Neutrophil (primary cell): ENCODE results near the gene ANKRD44.

Source experiments
- H3K27ac ChIP-seq: fragments of 200-600 bp; sonication (generic); 2 replicates; pipeline ENCODE4 v1.5.1; 2016; ENCODE audit warnings: mild to moderate bottlenecking, moderate library complexity
- H3K27me3 ChIP-seq: fragments of 200-600 bp; sonication (generic); 2 replicates; pipeline ENCODE4 v1.6.0; 2016; ENCODE audit warnings: mild to moderate bottlenecking
- H3K36me3 ChIP-seq: fragments of 200-600 bp; sonication (generic); 2 replicates; pipeline ENCODE4 v1.5.1; 2017
- H3K4me1 ChIP-seq, 2 experiments: fragments of 200-600 bp in 1 of 2; sonication (generic) in 1 of 2; 1 replicate in 1 of 2; 2 replicates in 1 of 2; pipeline versions ENCODE4 v1.5.1 to v1.6.1; 2013 to 2016; ENCODE audit warnings: low read depth in 1 of 2, low read length in 1 of 2, mild to moderate bottlenecking in 1 of 2, moderate library complexity in 1 of 2; ENCODE audit not compliant: control insufficient read depth in 1 of 2, insufficient read depth in 1 of 2
- H3K4me3 ChIP-seq, 2 experiments: fragments of 200-600 bp in 1 of 2; sonication (generic) in 1 of 2; 1 replicate in 1 of 2; 2 replicates in 1 of 2; pipeline ENCODE4 v1.5.1; 2013 to 2016; ENCODE audit warnings: low read depth in 1 of 2, low read length in 1 of 2, mild to moderate bottlenecking in 1 of 2, moderate library complexity in 1 of 2
- H3K9me3 ChIP-seq: fragments of 200-600 bp; sonication (generic); 2 replicates; pipeline ENCODE4 v1.5.1; 2016
- TF ChIP-seq, protein P1 (sequence below): fragments of 200-600 bp; sonication (generic); IDR thresholded peaks from 2 replicates; pipeline ENCODE4 v1.5.1; 2016; ENCODE audit warnings: antibody characterized with exemption

ANKRD44 gene

DNA sequence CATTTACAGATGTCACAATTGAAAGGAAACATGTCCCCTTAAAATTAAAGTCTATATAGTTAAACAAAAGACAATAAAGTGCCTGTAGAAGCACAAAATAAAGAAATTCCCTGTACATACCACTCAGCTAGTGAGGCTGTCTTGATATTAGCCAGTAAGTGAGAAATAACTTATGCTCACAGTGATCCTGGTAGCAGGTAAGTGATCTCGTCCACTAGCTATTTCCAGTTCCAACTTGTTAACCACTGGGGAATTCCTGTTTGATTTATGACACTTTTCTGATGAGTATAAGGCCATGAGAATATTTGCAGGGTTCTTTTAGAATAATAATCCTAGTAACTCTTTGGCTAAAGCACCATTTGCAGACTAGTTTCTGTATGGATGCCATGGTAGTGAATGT is 256.1 kb downstream of the ANKRD44 start:
- Histone ChIP-seq H3K4me3 (no peak overlapping the region), H3K36me3 (peaks cover 41% of the 10 kb centered on the region), H3K4me1 (no peaks in the 10 kb centered on the region), H3K27ac (no peak overlapping the region), H3K27me3 (no peaks in the 10 kb centered on the region), H3K9me3 (no peaks in the 10 kb centered on the region)
- TF ChIP-seq, protein P1, sequence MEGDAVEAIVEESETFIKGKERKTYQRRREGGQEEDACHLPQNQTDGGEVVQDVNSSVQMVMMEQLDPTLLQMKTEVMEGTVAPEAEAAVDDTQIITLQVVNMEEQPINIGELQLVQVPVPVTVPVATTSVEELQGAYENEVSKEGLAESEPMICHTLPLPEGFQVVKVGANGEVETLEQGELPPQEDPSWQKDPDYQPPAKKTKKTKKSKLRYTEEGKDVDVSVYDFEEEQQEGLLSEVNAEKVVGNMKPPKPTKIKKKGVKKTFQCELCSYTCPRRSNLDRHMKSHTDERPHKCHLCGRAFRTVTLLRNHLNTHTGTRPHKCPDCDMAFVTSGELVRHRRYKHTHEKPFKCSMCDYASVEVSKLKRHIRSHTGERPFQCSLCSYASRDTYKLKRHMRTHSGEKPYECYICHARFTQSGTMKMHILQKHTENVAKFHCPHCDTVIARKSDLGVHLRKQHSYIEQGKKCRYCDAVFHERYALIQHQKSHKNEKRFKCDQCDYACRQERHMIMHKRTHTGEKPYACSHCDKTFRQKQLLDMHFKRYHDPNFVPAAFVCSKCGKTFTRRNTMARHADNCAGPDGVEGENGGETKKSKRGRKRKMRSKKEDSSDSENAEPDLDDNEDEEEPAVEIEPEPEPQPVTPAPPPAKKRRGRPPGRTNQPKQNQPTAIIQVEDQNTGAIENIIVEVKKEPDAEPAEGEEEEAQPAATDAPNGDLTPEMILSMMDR: no peak

DNA sequence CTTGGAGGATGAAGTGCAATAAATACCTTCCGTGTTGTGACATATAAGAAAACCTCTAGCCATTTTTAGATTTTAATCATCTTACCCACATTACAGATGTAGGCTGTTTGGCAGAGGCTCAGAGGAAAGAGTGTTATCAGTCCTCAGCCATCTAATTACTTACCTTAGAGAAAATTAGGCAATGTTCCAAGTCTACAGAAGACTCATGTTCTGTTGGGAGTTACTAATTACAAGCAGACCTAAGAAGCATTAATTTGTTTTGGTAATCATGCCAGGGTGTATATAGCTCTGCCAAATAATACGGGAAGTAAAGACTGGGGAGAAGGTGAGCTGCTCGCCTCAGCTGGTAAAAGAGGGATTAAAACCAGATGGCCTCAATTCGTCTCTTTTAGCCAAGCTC is 258.2 kb downstream of the ANKRD44 start:
- H3K36me3 ChIP-seq: peaks cover 34% of the 10 kb centered on the region
- TF ChIP-seq, protein P1: no peak
- no peaks in the 10 kb centered on the region for H3K27me3 ChIP-seq
- H3K9me3 ChIP-seq: no peaks in the 10 kb centered on the region
- H3K4me1 ChIP-seq: no peaks in the 10 kb centered on the region
- H3K27ac ChIP-seq: no peak overlapping the region
- H3K4me3 ChIP-seq: no peak overlapping the region

DNA sequence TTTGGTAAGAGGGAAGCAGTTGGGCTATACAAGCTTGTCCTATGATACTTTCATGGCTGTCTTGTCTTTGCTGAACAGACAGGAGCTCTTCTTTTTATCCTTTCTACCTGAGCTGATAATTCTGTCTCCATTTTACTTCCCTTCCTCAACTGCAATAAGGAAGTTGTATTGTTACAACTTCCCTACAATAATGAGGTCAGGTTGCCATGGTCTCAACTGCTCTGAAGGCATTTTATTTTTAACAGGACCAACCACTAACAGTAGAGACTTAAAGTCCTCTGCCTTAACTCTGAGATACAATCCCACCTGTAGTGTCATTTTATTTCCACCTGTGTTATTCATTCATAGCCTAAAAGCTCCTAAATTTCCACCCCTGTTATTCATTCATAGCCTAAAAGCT is 265.5 kb downstream of the ANKRD44 start:
- H3K4me1 ChIP-seq: peaks cover 7 to 14% of the 10 kb centered on the region in 2 experiments
- no peaks in the 10 kb centered on the region for H3K27me3 ChIP-seq
- no peak overlapping the region for H3K4me3 ChIP-seq
- peaks cover 28% of the 10 kb centered on the region for H3K36me3 ChIP-seq
- TF ChIP-seq, protein P1: no peak
- H3K9me3 ChIP-seq: no peaks in the 10 kb centered on the region
- H3K27ac ChIP-seq: peak overlapping the region; percentile 67

DNA sequence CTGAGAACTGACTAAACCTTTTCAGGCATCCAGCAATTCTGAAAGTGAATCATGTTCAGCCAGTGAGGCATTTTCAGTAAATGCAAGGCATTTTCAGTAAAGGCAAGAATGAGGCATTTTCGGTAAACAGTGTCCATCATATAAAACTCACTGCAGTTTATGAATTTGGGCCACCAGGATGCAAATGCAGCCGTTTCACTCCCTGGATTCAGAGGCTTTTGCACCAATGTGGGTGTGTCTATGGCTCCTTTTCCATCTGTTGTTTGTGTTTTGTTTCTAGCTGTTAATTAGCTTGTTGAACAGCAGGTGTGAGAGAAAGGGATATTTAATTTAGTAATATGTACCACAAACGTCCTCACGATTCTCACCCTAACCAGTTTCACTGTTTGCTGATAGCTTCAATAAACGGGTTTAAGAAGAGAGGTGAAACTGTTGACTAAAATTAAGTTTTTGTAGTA is 267.8 kb downstream of the ANKRD44 start:
- no peak overlapping the region for H3K4me3 ChIP-seq
- no peak overlapping the region for H3K27ac ChIP-seq
- H3K27me3 ChIP-seq: no peaks in the 10 kb centered on the region
- H3K36me3 ChIP-seq: peaks cover 41% of the 10 kb centered on the region
- peaks cover 7 to 14% of the 10 kb centered on the region in 2 experiments for H3K4me1 ChIP-seq
- TF ChIP-seq, protein P1: no peak
- no peaks in the 10 kb centered on the region for H3K9me3 ChIP-seq

DNA sequence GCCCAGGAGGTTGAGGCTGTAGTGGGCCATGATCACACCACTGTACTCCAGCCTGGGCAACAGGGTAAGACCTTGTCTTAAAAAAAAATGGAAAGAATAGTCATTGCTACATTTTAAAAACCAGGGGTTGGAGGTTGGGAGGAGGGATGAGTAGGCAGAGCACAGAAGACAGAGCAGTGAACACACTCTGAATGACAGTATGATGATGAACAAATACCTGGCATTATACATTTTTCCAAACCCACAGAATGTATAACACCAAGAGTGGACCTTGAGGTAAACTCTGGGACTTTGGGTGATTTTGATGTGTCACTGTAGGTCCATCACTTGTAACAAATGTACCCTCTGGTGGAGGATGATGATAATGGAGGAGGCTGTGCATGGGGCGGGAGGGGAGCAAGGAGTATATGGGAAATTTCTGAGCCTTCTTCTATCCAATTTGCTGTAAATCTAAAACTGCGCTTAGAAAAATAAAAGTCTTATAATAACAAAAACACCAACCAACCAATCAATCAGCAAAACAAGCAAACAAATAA is 272.6 kb downstream of the ANKRD44 start:
- Histone ChIP-seq H3K4me3 (no peak overlapping the region), H3K4me1 (no peaks in the 10 kb centered on the region), H3K27me3 (no peaks in the 10 kb centered on the region), H3K9me3 (no peaks in the 10 kb centered on the region), H3K36me3 (peaks cover 63% of the 10 kb centered on the region), H3K27ac (no peak overlapping the region)
- TF ChIP-seq, protein P1: no peak

DNA sequence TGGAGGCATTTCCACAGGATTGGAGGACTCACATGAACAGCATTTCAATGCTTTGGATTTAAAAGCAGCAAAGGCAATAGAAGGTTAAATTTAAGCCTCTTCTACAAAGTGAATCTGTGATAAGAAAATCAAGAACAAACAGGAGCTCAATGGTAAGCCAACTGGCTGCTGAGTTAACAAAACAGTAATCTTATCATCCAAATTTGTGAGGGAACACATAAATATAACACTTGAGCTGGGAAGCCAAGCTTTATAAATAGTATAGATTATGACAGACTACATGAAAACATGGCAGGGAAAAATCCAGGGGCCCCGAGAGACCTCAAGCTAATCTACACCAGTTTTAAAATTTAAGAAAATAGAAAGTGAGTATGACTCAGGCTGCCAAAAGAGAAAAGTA is 275.6 kb downstream of the ANKRD44 start:
- H3K4me3 ChIP-seq: no peak overlapping the region
- H3K36me3 ChIP-seq: peaks cover 45% of the 10 kb centered on the region
- no peaks in the 10 kb centered on the region for H3K9me3 ChIP-seq
- H3K4me1 ChIP-seq: peaks cover 5 to 12% of the 10 kb centered on the region in 2 experiments
- H3K27ac ChIP-seq: no peak overlapping the region
- H3K27me3 ChIP-seq: no peaks in the 10 kb centered on the region
- TF ChIP-seq, protein P1: no peak
